ENCODE measurements around the gene CLIP1. TPM values are rescaled to one million over a fixed set of nuclear protein-coding genes. Genes with fewer than 3 reads are reported as not detected.
A peak's percentile ranks its signal among the peaks of the same experiment; 100 is the strongest.
"Not testable (repeated sequence)": the region's sequence is repeated elsewhere in the genome, so short reads cannot be mapped to it uniquely, and the experiment has no call there.

The CLIP1 gene
- total and polyA plus RNA-seq, 4 experiments from 2014 or later = 5.9 to 65.7 (median 49.1) TPM

DNA sequence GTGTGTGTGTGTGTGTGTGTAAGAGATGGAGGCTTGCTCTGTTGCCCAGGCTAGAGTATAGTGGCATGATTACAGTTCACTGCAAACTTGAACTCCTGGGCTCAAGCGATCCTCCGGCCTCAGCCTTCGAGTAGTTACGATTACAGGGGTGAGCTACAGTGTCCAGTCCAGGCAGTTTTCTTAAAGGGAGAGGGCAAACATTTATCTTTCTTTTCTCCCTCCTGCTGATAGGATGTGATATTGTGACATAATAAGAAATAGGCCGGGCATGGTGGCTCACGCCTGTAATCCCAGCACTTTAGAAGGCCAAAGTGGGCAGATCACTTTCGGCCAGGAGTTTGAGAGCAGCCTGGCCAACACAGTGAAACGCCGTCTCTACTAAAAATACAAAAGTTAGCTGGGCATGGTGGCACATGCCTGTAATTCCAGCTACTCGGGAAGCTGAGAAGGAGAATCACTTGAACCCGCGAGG is 31.8 kb upstream of the CLIP1 start:
- ChIA-PET POLR2A (ENCODE audit: partially characterized antibody) (interaction anchor here (0.7 to 2.6 kb wide), 5 partner anchors 17 to 73 kb away, joined by 4 to 9 read pairs (median 7); partner anchors contain the start of genes CLIP1, KNTC1, RSRC2 and ZCCHC8), CTCF (ENCODE audit: partially characterized antibody) (interaction anchor here (0.8 to 3.0 kb wide), 5 partner anchors 17 to 55 kb away, joined by 3 to 20 read pairs (median 5); no protein-coding TSS in a partner anchor)
- no peaks in the 10 kb centered on the region for H3K9me3 Mint-ChIP-seq
- no peaks in the 10 kb centered on the region for H3K27me3 Mint-ChIP-seq
- H3K27ac Mint-ChIP-seq = peak overlapping the region; percentile 35 to 99 (median 96)
- no peaks in the 10 kb centered on the region for H3K36me3 ChIP-seq (ENCODE audit: insufficient read depth, low read length)
- intact Hi-C loops (cut with micrococcal nuclease) = loop anchor here (5.0 kb wide), 1 partner anchor 42 kb away; no protein-coding TSS in a partner anchor
- no peak overlapping the region for H3K27ac ChIP-seq (ENCODE audit: low read depth, low read length)
- peak in 1 of 5 donors; percentile 4 for DNase-seq
- H3K27me3 ChIP-seq (ENCODE audit: insufficient read depth, low read length) = no peaks in the 10 kb centered on the region
- peak overlapping the region in 7 of 8 donors; percentile 71 to 90 (median 73) for H3K4me3 Mint-ChIP-seq
- peaks cover 21 to 44% (median 29%) of the 10 kb centered on the region in 4 donors for H3K4me1 Mint-ChIP-seq
- H3K4me3 ChIP-seq (ENCODE audit: low read length in 2 of 2) = no peak overlapping the region
- no peaks in the 10 kb centered on the region for H3K36me3 Mint-ChIP-seq
- no peaks in the 10 kb centered on the region for H3K9me3 ChIP-seq (ENCODE audit: control insufficient read depth in 1 of 2, low read length in 2 of 2)
- peaks cover 31% of the 10 kb centered on the region for H3K4me1 ChIP-seq (ENCODE audit: insufficient read depth, low read length)

DNA sequence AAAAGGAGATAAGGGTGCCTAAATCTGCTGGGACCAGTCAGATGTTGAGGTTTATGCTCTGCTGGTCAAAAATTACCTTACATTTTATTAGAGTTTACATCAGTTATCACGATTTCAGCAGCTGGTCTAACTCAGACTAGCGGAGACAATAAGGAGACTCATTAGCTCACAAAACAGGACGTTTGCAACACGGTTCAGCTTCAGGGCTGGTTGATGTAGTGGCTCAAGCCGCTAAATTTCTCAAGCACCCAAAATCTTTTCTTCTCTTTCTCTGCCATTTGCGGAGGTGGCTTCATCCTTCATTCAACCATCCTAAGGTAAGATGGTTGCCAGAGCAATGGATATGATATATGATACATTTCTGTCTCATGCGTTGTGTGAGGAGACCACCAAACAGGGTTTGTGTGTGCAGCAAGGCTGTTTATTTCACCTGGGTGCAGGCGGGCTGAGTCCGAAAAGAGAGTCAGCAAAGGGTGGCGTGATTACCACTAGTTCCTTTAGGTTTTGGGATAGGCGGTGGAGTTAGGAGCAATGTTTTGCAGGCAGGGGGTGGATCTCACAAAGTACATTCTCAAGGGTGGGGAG is 30.3 kb upstream of the CLIP1 start:
- no peaks in the 10 kb centered on the region for H3K9me3 ChIP-seq (ENCODE audit: control insufficient read depth in 1 of 2, low read length in 2 of 2)
- Mint-ChIP-seq H3K9me3 (no peaks in the 10 kb centered on the region), H3K4me3 (peak overlapping the region; percentile 32 to 90 (median 84)), H3K27me3 (no peaks in the 10 kb centered on the region), H3K4me1 (peaks cover 20 to 41% (median 28%) of the 10 kb centered on the region in 4 donors), H3K36me3 (no peaks in the 10 kb centered on the region), H3K27ac (peak overlapping the region; percentile 90 to 99 (median 96))
- DNase-seq = peak in 2 of 5 donors; percentile 13 to 18
- H3K27ac ChIP-seq (ENCODE audit: low read depth, low read length) = peak overlapping the region; percentile 54
- no peaks in the 10 kb centered on the region for H3K36me3 ChIP-seq (ENCODE audit: insufficient read depth, low read length)
- intact Hi-C loops (cut with micrococcal nuclease) = loop anchor here (2.0 to 5.0 kb wide), 2 partner anchors 18 to 40 kb away; no protein-coding TSS in a partner anchor
- no peaks in the 10 kb centered on the region for H3K27me3 ChIP-seq (ENCODE audit: insufficient read depth, low read length)
- H3K4me3 ChIP-seq (ENCODE audit: low read length in 2 of 2) = peak overlapping the region in 1 of 2 donors; percentile 5
- POLR2A ChIA-PET (ENCODE audit: partially characterized antibody) = interaction anchor here (0.7 to 2.6 kb wide), 10 partner anchors 18 to 74 kb away, joined by 3 to 9 read pairs (median 6); partner anchors contain the start of genes CLIP1, KNTC1, RSRC2 and ZCCHC8
- H3K4me1 ChIP-seq (ENCODE audit: insufficient read depth, low read length) = peaks cover 31% of the 10 kb centered on the region
- CTCF ChIA-PET (ENCODE audit: partially characterized antibody) = interaction anchor here (0.6 to 1.5 kb wide), 4 partner anchors 15 to 54 kb away, joined by 3 to 12 read pairs (median 7); no protein-coding TSS in a partner anchor

DNA sequence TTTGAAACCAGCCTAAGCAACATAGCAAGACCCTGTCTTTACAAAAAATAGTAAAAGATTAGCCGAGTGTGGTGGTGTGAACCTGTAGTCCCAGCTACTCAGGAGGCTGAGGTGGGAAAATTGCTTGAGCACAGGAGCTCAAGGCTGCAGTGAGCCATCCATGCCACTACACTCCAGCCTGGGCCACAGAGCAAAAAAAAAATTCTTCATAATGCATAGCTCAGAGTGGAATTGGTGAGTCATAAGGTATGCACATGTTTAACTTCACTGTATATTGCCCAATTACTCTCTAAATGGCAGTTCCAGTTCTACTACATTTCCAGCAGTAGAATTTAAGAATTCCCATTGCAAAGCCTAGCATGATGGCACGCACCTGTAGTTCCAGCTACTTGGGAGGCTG is 26.8 kb upstream of the CLIP1 start:
- POLR2A ChIA-PET (ENCODE audit: partially characterized antibody) = interaction anchor here (1.2 to 1.7 kb wide), 2 partner anchors 28 to 56 kb away, joined by 4 to 9 read pairs; partner anchors contain the start of gene CLIP1
- Histone ChIP-seq H3K27me3 (ENCODE audit: insufficient read depth, low read length) (no peaks in the 10 kb centered on the region), H3K9me3 (ENCODE audit: control insufficient read depth in 1 of 2, low read length in 2 of 2) (no peaks in the 10 kb centered on the region), H3K4me3 (ENCODE audit: low read length in 2 of 2) (no peak overlapping the region), H3K27ac (ENCODE audit: low read depth, low read length) (no peak overlapping the region), H3K4me1 (ENCODE audit: insufficient read depth, low read length) (peaks cover 22% of the 10 kb centered on the region), H3K36me3 (ENCODE audit: insufficient read depth, low read length) (no peaks in the 10 kb centered on the region)
- intact Hi-C loops (cut with micrococcal nuclease) = no loop called here
- H3K9me3 Mint-ChIP-seq = no peaks in the 10 kb centered on the region
- no peaks in the 10 kb centered on the region for H3K36me3 Mint-ChIP-seq
- peaks cover 0 to 1% of the 10 kb centered on the region in 2 donors for H3K27me3 Mint-ChIP-seq
- no peak overlapping the region for H3K27ac Mint-ChIP-seq
- CTCF ChIA-PET (ENCODE audit: partially characterized antibody) = interaction anchor here (0.8 to 1.2 kb wide), 2 partner anchors 22 to 24 kb away, joined by 3 read pairs; no protein-coding TSS in a partner anchor
- H3K4me3 Mint-ChIP-seq = no peak overlapping the region
- no peak for DNase-seq
- H3K4me1 Mint-ChIP-seq = peaks cover 16 to 25% (median 21%) of the 10 kb centered on the region in 4 donors

DNA sequence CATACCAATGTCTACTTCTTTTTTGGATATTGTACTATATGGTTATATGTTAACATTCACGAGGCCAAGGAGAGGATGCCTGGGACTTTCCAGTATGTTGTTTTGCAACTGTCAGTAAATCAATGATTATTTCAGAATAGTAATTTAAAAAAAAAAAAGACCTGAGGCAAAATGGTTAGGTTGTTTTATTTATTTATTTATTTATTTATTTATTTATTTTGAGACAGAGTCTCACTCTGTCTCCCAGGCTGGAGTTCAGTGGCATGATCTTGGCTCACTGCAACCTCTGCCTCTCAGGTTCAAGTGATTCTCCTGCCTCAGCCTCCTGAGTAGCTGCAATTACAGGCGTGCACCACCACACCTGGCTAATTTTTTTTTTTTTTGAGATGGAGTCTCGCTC is 25.4 kb upstream of the CLIP1 start:
- H3K4me3 Mint-ChIP-seq; H3K27me3 ChIP-seq (ENCODE audit: insufficient read depth, low read length); H3K4me1 ChIP-seq (ENCODE audit: insufficient read depth, low read length); H3K27me3 Mint-ChIP-seq; H3K27ac ChIP-seq (ENCODE audit: low read depth, low read length); intact Hi-C loops (cut with micrococcal nuclease); H3K36me3 ChIP-seq (ENCODE audit: insufficient read depth, low read length); H3K9me3 Mint-ChIP-seq; H3K4me3 ChIP-seq (ENCODE audit: low read length in 2 of 2); H3K9me3 ChIP-seq (ENCODE audit: control insufficient read depth in 1 of 2, low read length in 2 of 2); H3K27ac Mint-ChIP-seq; H3K36me3 Mint-ChIP-seq; H3K4me1 Mint-ChIP-seq; DNase-seq: not testable (repeated sequence)
- POLR2A ChIA-PET (ENCODE audit: partially characterized antibody) = interaction anchor here (1.7 kb wide), 1 partner anchor 26 kb away, joined by 9 read pairs; the partner anchor contains the start of gene CLIP1
- CTCF ChIA-PET (ENCODE audit: partially characterized antibody) = interaction anchor here (1.2 kb wide), 2 partner anchors 47 to 48 kb away, joined by 3 to 4 read pairs; no protein-coding TSS in a partner anchor

DNA sequence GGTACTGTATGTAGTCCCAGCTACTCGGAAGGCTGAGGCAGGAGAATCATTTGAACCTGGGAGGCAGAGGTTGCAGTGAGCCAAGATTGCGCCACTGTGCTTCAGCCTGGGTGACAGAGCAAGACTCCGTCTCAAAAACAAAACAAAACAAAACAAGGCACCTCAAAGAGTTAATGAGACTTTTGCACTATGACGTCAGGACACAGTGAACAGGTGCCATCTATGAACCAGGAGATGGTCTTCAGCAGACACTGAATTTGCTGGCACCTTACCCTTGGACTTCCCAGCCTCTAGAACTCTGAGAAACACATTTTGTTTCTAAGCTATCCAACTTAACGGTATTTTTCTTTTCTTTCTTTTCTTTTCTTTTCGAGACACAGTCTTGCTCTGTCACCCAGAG is 23.9 kb upstream of the CLIP1 start:
- POLR2A ChIA-PET (ENCODE audit: partially characterized antibody); intact Hi-C loops (cut with micrococcal nuclease); H3K4me3 Mint-ChIP-seq; DNase-seq; H3K27me3 ChIP-seq (ENCODE audit: insufficient read depth, low read length); H3K27ac Mint-ChIP-seq; H3K27ac ChIP-seq (ENCODE audit: low read depth, low read length); H3K9me3 Mint-ChIP-seq; H3K4me1 Mint-ChIP-seq; H3K4me1 ChIP-seq (ENCODE audit: insufficient read depth, low read length); H3K9me3 ChIP-seq (ENCODE audit: control insufficient read depth in 1 of 2, low read length in 2 of 2); H3K27me3 Mint-ChIP-seq; H3K4me3 ChIP-seq (ENCODE audit: low read length in 2 of 2); H3K36me3 ChIP-seq (ENCODE audit: insufficient read depth, low read length); H3K36me3 Mint-ChIP-seq: not testable (repeated sequence)
- CTCF ChIA-PET (ENCODE audit: partially characterized antibody) = interaction anchor here (1.4 kb wide), 1 partner anchor 25 kb away, joined by 5 read pairs; no protein-coding TSS in a partner anchor

DNA sequence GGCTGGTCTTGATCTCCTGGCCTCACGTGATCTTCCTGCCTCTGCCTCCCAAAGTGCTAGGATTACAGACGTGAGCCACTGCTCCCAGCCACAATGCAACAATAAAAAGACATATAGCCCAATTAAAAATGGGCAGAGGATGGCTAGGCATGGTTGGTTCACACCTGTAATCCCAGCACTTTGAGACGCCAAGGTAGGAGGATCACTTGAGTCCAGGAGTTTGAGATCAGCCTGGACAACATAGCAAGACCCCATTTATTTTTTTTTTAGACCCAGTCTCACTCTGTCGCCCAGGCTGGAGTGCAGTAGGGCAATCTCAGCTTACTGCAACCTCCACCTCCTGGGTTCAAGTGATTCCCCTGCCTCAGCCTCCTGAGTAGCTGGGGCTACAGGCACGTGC is 21.6 kb upstream of the CLIP1 start:
- H3K4me3 Mint-ChIP-seq; H3K27me3 Mint-ChIP-seq; H3K36me3 ChIP-seq (ENCODE audit: insufficient read depth, low read length); intact Hi-C loops (cut with micrococcal nuclease); H3K4me3 ChIP-seq (ENCODE audit: low read length in 2 of 2); H3K9me3 ChIP-seq (ENCODE audit: control insufficient read depth in 1 of 2, low read length in 2 of 2); H3K4me1 Mint-ChIP-seq; H3K27ac Mint-ChIP-seq; H3K27ac ChIP-seq (ENCODE audit: low read depth, low read length); H3K4me1 ChIP-seq (ENCODE audit: insufficient read depth, low read length); H3K9me3 Mint-ChIP-seq; H3K36me3 Mint-ChIP-seq; H3K27me3 ChIP-seq (ENCODE audit: insufficient read depth, low read length); DNase-seq; POLR2A ChIA-PET (ENCODE audit: partially characterized antibody): not testable (repeated sequence)
- CTCF ChIA-PET (ENCODE audit: partially characterized antibody) = interaction anchor here (1.2 kb wide), 1 partner anchor 29 kb away, joined by 4 read pairs; no protein-coding TSS in a partner anchor

DNA sequence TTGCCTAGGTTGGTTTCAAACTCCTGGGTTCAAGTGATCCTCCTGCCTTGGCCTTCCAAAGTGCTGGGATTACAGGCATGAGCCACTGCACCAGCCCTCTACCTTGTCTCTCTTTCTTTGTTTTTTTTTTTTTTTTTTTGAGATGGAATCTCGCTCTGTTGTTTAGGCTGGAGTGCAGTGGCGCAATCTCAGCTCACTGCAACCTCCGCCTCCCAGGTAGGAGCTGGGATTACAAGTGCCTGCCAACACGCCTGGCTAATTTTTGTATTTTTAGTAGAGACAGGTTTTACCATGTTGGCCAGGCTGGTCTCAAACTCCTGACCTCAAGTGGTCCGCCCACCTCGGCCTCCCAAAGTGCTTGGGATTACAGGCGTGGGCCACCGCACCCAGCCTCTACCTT is 16.4 kb upstream of the CLIP1 start:
- H3K27ac Mint-ChIP-seq = peak overlapping the region in 1 of 7 donors; percentile 4
- H3K4me3 Mint-ChIP-seq; H3K4me1 Mint-ChIP-seq; H3K9me3 Mint-ChIP-seq; H3K4me3 ChIP-seq (ENCODE audit: low read length in 2 of 2); H3K36me3 Mint-ChIP-seq; H3K9me3 ChIP-seq (ENCODE audit: control insufficient read depth in 1 of 2, low read length in 2 of 2); H3K27ac ChIP-seq (ENCODE audit: low read depth, low read length); DNase-seq; POLR2A ChIA-PET (ENCODE audit: partially characterized antibody); H3K36me3 ChIP-seq (ENCODE audit: insufficient read depth, low read length); H3K27me3 Mint-ChIP-seq; intact Hi-C loops (cut with micrococcal nuclease); H3K27me3 ChIP-seq (ENCODE audit: insufficient read depth, low read length); H3K4me1 ChIP-seq (ENCODE audit: insufficient read depth, low read length): not testable (repeated sequence)
- CTCF ChIA-PET (ENCODE audit: partially characterized antibody) = interaction anchor here (1.0 to 2.0 kb wide), 3 partner anchors 27 to 39 kb away, joined by 3 to 8 read pairs (median 7); no protein-coding TSS in a partner anchor

Data from CD4-positive, alpha-beta memory T cell (primary cell).